ENCODE measurements around the gene MYO16.

Gene MYO16

GRCh38 chr13:109231888-109232287, 602.5 kb downstream of the MYO16 start:
- DNase-seq (ENCODE audit: low read depth, low spot score) = no peak

- no peak for DNase-seq (ENCODE audit: low read depth, low spot score)
Measured at GRCh38 chr13:109233293-109233692, 603.9 kb downstream of the MYO16 start.

- no peak for DNase-seq (ENCODE audit: low read depth, low spot score)
Measured at GRCh38 chr13:109235901-109236300, 606.5 kb downstream of the MYO16 start.

GRCh38 chr13:109241160-109241559, 611.7 kb downstream of the MYO16 start:
- DNase-seq (ENCODE audit: low read depth, low spot score) = no peak

- no peak for DNase-seq (ENCODE audit: low read depth, low spot score)
Measured at GRCh38 chr13:109243311-109243951, 614.0 kb downstream of the MYO16 start.

- no peak for DNase-seq (ENCODE audit: low read depth, low spot score)
Measured at GRCh38 chr13:109244566-109244965, 615.2 kb downstream of the MYO16 start.

- DNase-seq (ENCODE audit: low read depth, low spot score) = no peak
Measured at GRCh38 chr13:109246001-109246400, 616.6 kb downstream of the MYO16 start.

GRCh38 chr13:109249780-109250528, 620.5 kb downstream of the MYO16 start:
- no peak for DNase-seq (ENCODE audit: low read depth, low spot score)

GRCh38 chr13:109251956-109252355, 622.5 kb downstream of the MYO16 start:
- no peak for DNase-seq (ENCODE audit: low read depth, low spot score)

- no peak for DNase-seq (ENCODE audit: low read depth, low spot score)
Measured at GRCh38 chr13:109253316-109253715, 623.9 kb downstream of the MYO16 start.

- DNase-seq (ENCODE audit: low read depth, low spot score) = no peak
Measured at GRCh38 chr13:109254274-109254673, 624.9 kb downstream of the MYO16 start.

- DNase-seq (ENCODE audit: low read depth, low spot score) = no peak
Measured at GRCh38 chr13:109255141-109255856, 625.9 kb downstream of the MYO16 start.

- no peak for DNase-seq (ENCODE audit: low read depth, low spot score)
Measured at GRCh38 chr13:109256866-109257760, 627.7 kb downstream of the MYO16 start.
